Stimulated activated naive CD8-positive, alpha-beta T cell treated with anti-CD3 and anti-CD28 coated beads, Interleukin-15, amount 100 ng/mL, for 72 hours (primary cell): Measurements from ENCODE around the gene FOXO3.
A peak's percentile ranks its signal among the peaks of the same experiment; 100 is the strongest.

Experiments used
- ATAC-seq: fragments of 150-1000 bp; cut with Tn5 transposase; 2 replicates; pipeline ENCODE4 v1.10.0; 2021; ENCODE audit warnings: mild to moderate bottlenecking, moderate library complexity
- DNase-seq, 2 donors: peaks; one replicate each; pipeline ENCODE4 v3.0.0; 2021 to 2022
- H3K27ac Mint-ChIP-seq, 2 donors: one replicate each; pipeline ENCODE4 v1.8.0; 2022; ENCODE audit warnings: mild to moderate bottlenecking in 2 of 2, mixed read lengths in 2 of 2, moderate library complexity in 2 of 2
- H3K27me3 Mint-ChIP-seq: one replicate; pipeline ENCODE4 v1.8.0; 2022; ENCODE audit warnings: mixed read lengths
- H3K4me1 Mint-ChIP-seq: one replicate; pipeline ENCODE4 v1.8.0; 2022; ENCODE audit warnings: mild to moderate bottlenecking, mixed read lengths
- H3K4me3 Mint-ChIP-seq, 2 donors: one replicate each; pipeline ENCODE4 v1.8.0; 2022; ENCODE audit warnings: mild to moderate bottlenecking in 2 of 2, mixed read lengths in 2 of 2, moderate library complexity in 1 of 2
- H3K9me3 Mint-ChIP-seq, 2 donors: one replicate each; pipeline ENCODE4 v1.8.0; 2022; ENCODE audit warnings: mixed read lengths in 2 of 2

Gene FOXO3

DNA sequence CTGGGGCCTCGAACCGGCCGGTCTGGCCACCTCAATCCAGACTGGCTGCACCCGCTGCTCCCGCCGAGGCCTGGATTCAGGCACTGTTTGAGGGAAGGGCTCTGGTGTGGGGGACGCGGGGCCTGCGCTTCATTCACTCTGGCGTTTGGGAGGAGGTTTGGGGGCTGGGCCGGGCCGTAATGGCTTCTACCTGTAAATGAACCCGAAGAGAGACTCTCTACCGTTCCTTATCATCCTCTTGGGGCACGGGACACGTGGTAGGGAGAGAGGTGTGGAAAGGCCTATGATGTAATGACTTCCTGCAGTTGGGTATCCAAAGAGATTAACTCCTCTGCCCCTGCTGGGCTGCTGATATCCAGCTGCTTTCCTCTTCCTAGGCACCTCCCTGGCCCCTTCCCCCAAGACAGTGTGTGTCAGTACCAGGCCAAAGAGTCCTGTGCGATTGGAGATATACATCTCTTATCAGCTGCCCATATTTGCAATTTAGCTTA, 1.8 kb downstream of the FOXO3 start:
- no peaks in the 10 kb centered on the region for H3K9me3 Mint-ChIP-seq
- peaks cover 20% of the 10 kb centered on the region for H3K27me3 Mint-ChIP-seq
- ATAC-seq (no peak), DNase-seq (no peak)
- H3K4me1 Mint-ChIP-seq = peaks cover 45% of the 10 kb centered on the region
- peak overlapping the region in 1 of 2 donors; percentile 48 for H3K27ac Mint-ChIP-seq
- H3K4me3 Mint-ChIP-seq = peak overlapping the region; percentile 41 to 49

DNA sequence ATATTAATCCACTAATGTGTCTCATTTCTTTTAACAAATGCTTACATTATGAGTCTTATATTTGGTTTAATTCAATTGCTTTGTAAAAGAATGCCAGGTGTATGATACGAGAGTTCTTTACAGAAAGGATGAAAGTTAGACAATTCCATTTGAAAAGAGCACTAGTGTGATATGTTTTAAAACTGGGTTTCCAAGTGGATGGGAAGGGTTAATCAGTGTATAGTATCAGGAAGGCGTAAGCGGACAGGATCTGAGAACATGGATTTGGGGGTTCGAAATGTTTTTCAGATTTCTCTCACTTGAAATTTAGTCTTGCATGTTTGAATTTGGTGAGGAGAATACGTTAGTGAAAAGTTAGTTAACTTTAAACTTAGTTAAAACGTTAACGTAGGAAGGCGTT, 2.6 kb downstream of the FOXO3 start:
- DNase-seq (no peak), ATAC-seq (no peak)
- Mint-ChIP-seq H3K27me3 (peaks cover 20% of the 10 kb centered on the region), H3K9me3 (no peaks in the 10 kb centered on the region), H3K27ac (no peak overlapping the region), H3K4me3 (no peak overlapping the region), H3K4me1 (peaks cover 49% of the 10 kb centered on the region)

DNA sequence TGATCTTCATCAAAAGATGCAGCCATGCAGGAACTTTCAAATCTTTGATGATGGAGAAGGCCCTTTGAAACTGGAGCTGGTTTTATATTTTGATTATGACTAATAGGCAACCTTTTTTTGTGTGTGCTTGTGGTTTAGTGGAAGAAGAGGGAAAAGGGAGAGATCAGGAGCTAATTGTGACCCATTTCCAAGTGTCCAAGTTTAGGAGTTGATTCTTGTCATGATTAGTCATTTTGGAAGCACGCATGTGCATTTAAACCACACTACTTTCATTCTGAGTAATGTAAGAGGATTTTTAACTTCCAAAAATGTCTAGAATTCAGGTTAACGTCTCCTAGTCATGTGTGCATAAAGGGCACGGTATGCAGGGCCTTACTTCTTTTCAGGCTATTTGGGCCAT, 3.5 kb downstream of the FOXO3 start:
- H3K9me3 Mint-ChIP-seq = no peaks in the 10 kb centered on the region
- H3K27me3 Mint-ChIP-seq = peaks cover 20% of the 10 kb centered on the region
- peak overlapping the region in 1 of 2 donors; percentile 35 for H3K4me3 Mint-ChIP-seq
- DNase-seq (peak in 1 of 2 donors; percentile 26), ATAC-seq (no peak)
- peak overlapping the region in 1 of 2 donors; percentile 72 for H3K27ac Mint-ChIP-seq
- peaks cover 52% of the 10 kb centered on the region for H3K4me1 Mint-ChIP-seq

- no peak for DNase-seq
- H3K9me3 Mint-ChIP-seq = no peaks in the 10 kb centered on the region
- peak overlapping the region; percentile 42 to 56 for H3K4me3 Mint-ChIP-seq
- H3K4me1 Mint-ChIP-seq = peaks cover 52% of the 10 kb centered on the region
- peak overlapping the region; percentile 7 to 9 for H3K27ac Mint-ChIP-seq
- peak; percentile 84 for ATAC-seq
- H3K27me3 Mint-ChIP-seq = peaks cover 20% of the 10 kb centered on the region
Measured at GRCh38 chr6:108565091-108565766, 4.5 kb downstream of the FOXO3 start.

GRCh38 chr6:108565893-108566292, 5.2 kb downstream of the FOXO3 start:
- DNase-seq (no peak), ATAC-seq (no peak)
- no peaks in the 10 kb centered on the region for H3K9me3 Mint-ChIP-seq
- peaks cover 52% of the 10 kb centered on the region for H3K4me1 Mint-ChIP-seq
- peak overlapping the region in 1 of 2 donors; percentile 17 for H3K4me3 Mint-ChIP-seq
- H3K27me3 Mint-ChIP-seq = peaks cover 20% of the 10 kb centered on the region
- H3K27ac Mint-ChIP-seq = no peak overlapping the region

GRCh38 chr6:108566406-108566805, 5.7 kb downstream of the FOXO3 start:
- Mint-ChIP-seq H3K4me3 (no peak overlapping the region), H3K27ac (no peak overlapping the region), H3K4me1 (peaks cover 52% of the 10 kb centered on the region), H3K27me3 (peaks cover 20% of the 10 kb centered on the region), H3K9me3 (no peaks in the 10 kb centered on the region)
- ATAC-seq (no peak), DNase-seq (no peak)

DNA sequence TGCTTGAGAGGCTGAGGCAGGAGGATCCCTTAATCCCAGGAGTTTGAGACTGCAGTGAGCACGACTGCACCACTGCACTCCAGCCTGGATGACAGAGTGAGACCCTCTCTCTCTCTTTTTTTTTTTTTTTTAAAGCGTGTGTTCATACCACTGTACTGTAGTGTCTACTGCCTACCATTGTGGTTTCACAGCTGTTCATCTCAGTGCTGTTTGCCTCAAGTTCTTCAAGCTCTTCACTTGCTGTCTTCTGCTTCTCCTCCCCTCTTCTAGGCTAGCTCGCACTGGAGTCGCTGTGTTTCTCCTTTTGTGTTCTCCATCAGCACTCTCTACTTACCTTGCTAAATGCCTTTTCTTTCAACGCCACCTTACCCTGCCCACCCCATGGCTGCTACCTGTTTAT, 7.4 kb downstream of the FOXO3 start:
- no peaks in the 10 kb centered on the region for H3K9me3 Mint-ChIP-seq
- H3K4me1 Mint-ChIP-seq = peaks cover 36% of the 10 kb centered on the region
- no peak for ATAC-seq
- no peak overlapping the region for H3K4me3 Mint-ChIP-seq
- DNase-seq = no peak
- H3K27me3 Mint-ChIP-seq = peaks cover 3% of the 10 kb centered on the region
- no peak overlapping the region for H3K27ac Mint-ChIP-seq

GRCh38 chr6:108568551-108569305, 8.0 kb downstream of the FOXO3 start:
- Mint-ChIP-seq H3K9me3 (no peaks in the 10 kb centered on the region), H3K4me3 (no peak overlapping the region), H3K4me1 (peaks cover 32% of the 10 kb centered on the region), H3K27me3 (no peaks in the 10 kb centered on the region), H3K27ac (no peak overlapping the region)
- no peak for DNase-seq
- no peak for ATAC-seq

DNA sequence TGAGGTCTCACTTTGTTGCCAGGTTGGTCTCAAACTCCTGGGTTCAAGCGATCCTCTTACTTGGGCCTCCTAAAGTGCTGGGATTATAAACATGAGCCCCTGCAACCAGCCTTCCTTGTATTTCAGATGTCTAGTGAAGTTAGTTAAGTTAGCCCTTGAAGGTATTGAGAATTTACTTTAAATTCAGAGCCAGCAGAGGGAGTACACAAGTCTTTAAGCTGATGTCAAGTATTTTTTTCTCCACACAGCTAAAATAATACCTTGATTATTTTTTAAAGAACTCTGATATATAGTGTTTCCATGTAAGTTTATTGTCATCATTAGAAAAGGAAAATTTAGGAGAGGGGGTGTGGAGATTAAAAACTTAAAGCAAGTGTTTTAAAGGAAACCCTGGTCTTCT, 9.8 kb downstream of the FOXO3 start:
- no peak overlapping the region for H3K4me3 Mint-ChIP-seq
- peaks cover 23% of the 10 kb centered on the region for H3K4me1 Mint-ChIP-seq
- DNase-seq (no peak), ATAC-seq (no peak)
- H3K9me3 Mint-ChIP-seq = no peaks in the 10 kb centered on the region
- no peak overlapping the region for H3K27ac Mint-ChIP-seq
- H3K27me3 Mint-ChIP-seq = no peaks in the 10 kb centered on the region

DNA sequence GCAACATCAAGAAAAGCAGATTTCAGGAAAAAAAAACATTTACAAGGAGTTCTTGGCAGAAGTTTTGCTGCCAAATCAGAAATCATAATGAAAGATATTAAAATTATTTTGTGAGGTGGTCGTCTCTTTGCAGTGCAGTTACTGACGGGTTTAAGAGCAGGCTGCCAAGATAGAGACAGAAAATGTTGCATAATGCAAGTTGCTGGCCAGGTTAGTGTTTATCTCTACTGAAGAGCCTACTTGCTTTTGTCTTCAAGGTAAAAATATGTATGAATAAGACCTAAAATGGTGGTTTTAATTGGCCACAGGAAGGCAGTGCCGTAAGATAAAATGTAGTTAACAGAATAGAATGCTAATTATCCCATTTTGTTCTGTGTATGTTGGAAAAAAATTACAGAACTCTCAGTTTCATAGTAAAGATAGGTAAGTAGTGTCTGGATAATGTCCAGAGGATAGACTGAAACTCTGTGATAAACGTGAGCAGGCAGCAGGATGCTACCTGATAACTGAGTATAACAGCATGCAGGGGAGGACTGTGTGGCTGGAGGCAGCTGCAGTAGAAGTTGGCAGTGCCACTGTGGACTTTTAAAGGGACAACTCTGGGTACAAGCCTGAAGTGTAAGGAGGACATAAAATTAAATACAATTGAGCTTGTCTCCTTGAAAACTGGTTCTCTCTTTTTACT, 13.9 kb downstream of the FOXO3 start:
- Mint-ChIP-seq H3K27me3 (no peaks in the 10 kb centered on the region), H3K9me3 (no peaks in the 10 kb centered on the region), H3K4me3 (no peak overlapping the region), H3K4me1 (peaks cover 33% of the 10 kb centered on the region), H3K27ac (no peak overlapping the region)
- no peak for ATAC-seq
- no peak for DNase-seq

GRCh38 chr6:108575905-108576494, 15.3 kb downstream of the FOXO3 start:
- no peak for ATAC-seq
- Mint-ChIP-seq H3K27ac (no peak overlapping the region), H3K9me3 (no peaks in the 10 kb centered on the region), H3K4me1 (peaks cover 41% of the 10 kb centered on the region), H3K4me3 (no peak overlapping the region), H3K27me3 (no peaks in the 10 kb centered on the region)
- no peak for DNase-seq

DNA sequence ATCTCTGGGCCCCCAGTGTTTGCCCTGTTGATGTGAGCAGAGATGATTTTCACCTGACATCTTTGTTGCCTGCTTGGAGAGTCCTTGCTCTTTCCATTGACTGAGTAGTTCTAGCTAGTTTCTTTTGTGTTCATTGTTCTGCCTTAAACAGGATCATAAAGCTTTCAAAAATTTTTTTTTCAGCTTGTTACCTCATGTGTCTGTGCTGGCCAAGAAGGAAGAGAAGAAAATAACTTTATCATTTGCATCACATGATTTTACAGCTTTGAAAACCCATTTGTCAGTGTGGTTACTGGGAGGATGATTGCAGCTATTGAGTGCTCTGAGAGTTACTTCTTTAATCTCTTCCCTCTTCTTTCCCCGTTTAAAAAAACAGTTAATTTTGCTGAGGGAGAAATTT, 16.0 kb downstream of the FOXO3 start:
- DNase-seq = no peak
- Mint-ChIP-seq H3K27ac (peak overlapping the region in 1 of 2 donors; percentile 71), H3K27me3 (no peaks in the 10 kb centered on the region), H3K9me3 (no peaks in the 10 kb centered on the region), H3K4me3 (no peak overlapping the region), H3K4me1 (peaks cover 48% of the 10 kb centered on the region)
- no peak for ATAC-seq

DNA sequence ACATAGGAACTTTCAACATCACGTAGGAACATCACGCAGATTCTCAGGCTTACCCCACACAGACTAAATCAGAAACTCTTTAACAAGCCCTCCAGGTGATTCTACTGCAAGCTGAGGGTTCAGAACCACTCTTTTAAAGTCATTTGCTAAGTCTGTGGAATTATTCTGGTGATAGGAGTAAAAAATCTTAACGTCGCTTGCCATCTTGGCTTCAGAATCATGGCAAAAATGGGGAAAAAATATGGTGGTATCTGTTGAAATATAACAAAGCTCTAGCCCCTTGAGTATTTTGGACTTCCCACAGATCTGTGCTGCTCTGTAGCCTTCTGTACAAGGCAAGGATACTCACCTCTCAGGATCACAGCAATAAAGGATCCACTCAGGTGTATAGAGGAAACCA, 17.4 kb downstream of the FOXO3 start:
- peaks cover 62% of the 10 kb centered on the region for H3K4me1 Mint-ChIP-seq
- H3K27ac Mint-ChIP-seq = no peak overlapping the region
- H3K9me3 Mint-ChIP-seq = no peaks in the 10 kb centered on the region
- no peak overlapping the region for H3K4me3 Mint-ChIP-seq
- no peak for DNase-seq
- no peaks in the 10 kb centered on the region for H3K27me3 Mint-ChIP-seq
- ATAC-seq = no peak

DNA sequence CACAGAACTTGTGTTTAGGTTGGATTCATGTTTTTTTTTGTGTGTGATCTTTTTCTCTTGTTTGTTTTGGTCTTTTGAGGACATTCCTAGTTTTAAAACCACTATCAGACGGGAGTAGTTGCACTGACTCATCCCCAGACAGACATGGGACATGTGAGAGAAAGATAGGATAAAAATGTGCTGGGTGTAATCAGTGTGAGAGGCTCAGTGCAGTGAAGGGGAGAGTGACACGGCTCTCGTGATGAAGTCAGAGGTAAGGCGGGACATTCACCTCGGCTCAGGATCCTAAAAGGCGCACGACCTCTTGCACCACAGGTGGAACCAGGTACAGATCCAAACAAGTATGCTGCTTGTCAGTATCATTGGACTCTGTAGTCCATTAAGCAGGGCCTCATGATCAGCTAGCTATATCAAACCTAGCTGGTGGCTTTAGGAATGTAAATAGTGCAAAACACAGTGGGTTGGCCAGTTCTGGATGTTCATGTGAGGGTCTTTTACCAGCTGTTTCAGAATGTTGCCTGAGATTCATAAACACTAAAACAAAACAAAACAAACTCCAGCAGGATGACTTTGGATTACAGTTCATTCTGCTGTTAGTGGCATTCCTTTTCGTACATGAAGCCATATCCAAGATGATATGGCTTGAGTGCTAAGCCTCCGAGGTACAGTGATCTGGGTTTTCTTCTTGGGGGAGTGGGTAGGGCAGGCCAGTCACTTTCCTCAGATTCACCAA, 18.0 kb downstream of the FOXO3 start:
- no peak overlapping the region for H3K27ac Mint-ChIP-seq
- peaks cover 66% of the 10 kb centered on the region for H3K4me1 Mint-ChIP-seq
- no peak for DNase-seq
- no peaks in the 10 kb centered on the region for H3K27me3 Mint-ChIP-seq
- no peak overlapping the region for H3K4me3 Mint-ChIP-seq
- H3K9me3 Mint-ChIP-seq = no peaks in the 10 kb centered on the region
- no peak for ATAC-seq

GRCh38 chr6:108579328-108579721, 18.6 kb downstream of the FOXO3 start:
- no peak for DNase-seq
- H3K4me1 Mint-ChIP-seq = peaks cover 68% of the 10 kb centered on the region
- no peak overlapping the region for H3K4me3 Mint-ChIP-seq
- no peak overlapping the region for H3K27ac Mint-ChIP-seq
- no peaks in the 10 kb centered on the region for H3K9me3 Mint-ChIP-seq
- no peak for ATAC-seq
- no peaks in the 10 kb centered on the region for H3K27me3 Mint-ChIP-seq
